Dendritic cell treated with granulocyte-macrophage colony-stimulating factor and Interleukin-4, amounts not matched to agents 40 ng/mL and 50 ng/mL, for 4 days (primary cell): ENCODE measurements around the gene PWP2.
A peak's percentile ranks its signal among the peaks of the same experiment; 100 is the strongest.
"Not testable (repeated sequence)": the region's sequence is repeated elsewhere in the genome, so short reads cannot be mapped to it uniquely, and the experiment has no call there.

Experiments
- H3K27ac Mint-ChIP-seq: one replicate; pipeline ENCODE4 v1.8.0; 2022; ENCODE audit warnings: mild to moderate bottlenecking, mixed read lengths
- H3K27me3 Mint-ChIP-seq: one replicate; pipeline ENCODE4 v1.8.0; 2022; ENCODE audit warnings: mild to moderate bottlenecking, mixed read lengths
- H3K36me3 Mint-ChIP-seq: one replicate; pipeline ENCODE4 v1.8.0; 2022; ENCODE audit warnings: low read depth, mixed read lengths
- H3K4me1 Mint-ChIP-seq: one replicate; pipeline ENCODE4 v1.8.0; 2022; ENCODE audit warnings: low read depth, mixed read lengths
- H3K4me3 Mint-ChIP-seq: one replicate; pipeline ENCODE4 v1.8.0; 2022; ENCODE audit warnings: mild to moderate bottlenecking, moderate library complexity, mixed read lengths
- H3K9me3 Mint-ChIP-seq: one replicate; pipeline ENCODE4 v1.8.0; 2022; ENCODE audit warnings: mixed read lengths
- intact Hi-C: fragments of 100-400 bp; cut with micrococcal nuclease; formaldehyde crosslinking; loops from one replicate; pipeline ENCODE4 v1.15.0; 2022

Gene PWP2

GRCh38 chr21:44107026-44107501 lies at the start of gene PWP2:
PWP2 (plus strand) TSS chr21:44107399; CDS start chr21:44107417, 18 bp downstream.
- H3K36me3 Mint-ChIP-seq, H3K27me3 Mint-ChIP-seq, H3K27ac Mint-ChIP-seq, H3K9me3 Mint-ChIP-seq, intact Hi-C loops, H3K4me1 Mint-ChIP-seq, H3K4me3 Mint-ChIP-seq: not testable (repeated sequence)

GRCh38 chr21:44057960-44058651 lies 49.1 kb upstream of the PWP2 start:
- Mint-ChIP-seq H3K27me3 (no peaks in the 10 kb centered on the region), H3K27ac (no peak overlapping the region), H3K9me3 (no peaks in the 10 kb centered on the region), H3K4me1 (peaks cover 9% of the 10 kb centered on the region), H3K36me3 (peaks cover 87% of the 10 kb centered on the region), H3K4me3 (no peak overlapping the region)
- intact Hi-C loops, result no loop called here

GRCh38 chr21:44058652-44058964 lies 48.6 kb upstream of the PWP2 start:
- H3K36me3 Mint-ChIP-seq, result peaks cover 88% of the 10 kb centered on the region
- H3K27ac Mint-ChIP-seq, result no peak overlapping the region
- intact Hi-C loops, result no loop called here
- peaks cover 9% of the 10 kb centered on the region for H3K4me1 Mint-ChIP-seq
- H3K4me3 Mint-ChIP-seq, result no peak overlapping the region
- no peaks in the 10 kb centered on the region for H3K9me3 Mint-ChIP-seq
- no peaks in the 10 kb centered on the region for H3K27me3 Mint-ChIP-seq

- H3K27ac Mint-ChIP-seq, result no peak overlapping the region
- intact Hi-C loops, result no loop called here
- H3K27me3 Mint-ChIP-seq, result no peaks in the 10 kb centered on the region
- H3K9me3 Mint-ChIP-seq, result no peaks in the 10 kb centered on the region
- H3K4me3 Mint-ChIP-seq, result no peak overlapping the region
- peaks cover 9% of the 10 kb centered on the region for H3K4me1 Mint-ChIP-seq
- H3K36me3 Mint-ChIP-seq, result peaks cover 88% of the 10 kb centered on the region
Measured at GRCh38 chr21:44058981-44059380, 48.2 kb upstream of the PWP2 start.

GRCh38 chr21:44059710-44060109 lies 47.5 kb upstream of the PWP2 start:
- Mint-ChIP-seq H3K4me3 (no peak overlapping the region), H3K27ac (no peak overlapping the region), H3K27me3 (no peaks in the 10 kb centered on the region), H3K9me3 (no peaks in the 10 kb centered on the region), H3K36me3 (peaks cover 91% of the 10 kb centered on the region), H3K4me1 (peaks cover 9% of the 10 kb centered on the region)
- intact Hi-C loops, result no loop called here

GRCh38 chr21:44062380-44062779 lies 44.8 kb upstream of the PWP2 start:
- Mint-ChIP-seq H3K36me3 (peaks cover 90% of the 10 kb centered on the region), H3K27me3 (no peaks in the 10 kb centered on the region), H3K27ac (no peak overlapping the region), H3K9me3 (no peaks in the 10 kb centered on the region), H3K4me1 (peaks cover 22% of the 10 kb centered on the region), H3K4me3 (no peak overlapping the region)
- intact Hi-C loops, result no loop called here

- Mint-ChIP-seq H3K4me3 (no peak overlapping the region), H3K36me3 (peaks cover 90% of the 10 kb centered on the region), H3K27ac (no peak overlapping the region), H3K4me1 (peaks cover 15% of the 10 kb centered on the region), H3K27me3 (no peaks in the 10 kb centered on the region), H3K9me3 (no peaks in the 10 kb centered on the region)
- intact Hi-C loops, result no loop called here
Measured at GRCh38 chr21:44063151-44063912, 43.9 kb upstream of the PWP2 start.

- intact Hi-C loops, result no loop called here
- H3K27me3 Mint-ChIP-seq, result no peaks in the 10 kb centered on the region
- H3K9me3 Mint-ChIP-seq, result no peaks in the 10 kb centered on the region
- peak overlapping the region; percentile 38 for H3K27ac Mint-ChIP-seq
- no peak overlapping the region for H3K4me3 Mint-ChIP-seq
- H3K4me1 Mint-ChIP-seq, result peaks cover 13% of the 10 kb centered on the region
- peaks cover 90% of the 10 kb centered on the region for H3K36me3 Mint-ChIP-seq
Measured at GRCh38 chr21:44064852-44065403, 42.3 kb upstream of the PWP2 start.

GRCh38 chr21:44065428-44065827 lies 41.8 kb upstream of the PWP2 start:
- no peaks in the 10 kb centered on the region for H3K9me3 Mint-ChIP-seq
- H3K27ac Mint-ChIP-seq, result peak overlapping the region; percentile 38
- H3K4me1 Mint-ChIP-seq, result peaks cover 13% of the 10 kb centered on the region
- no peak overlapping the region for H3K4me3 Mint-ChIP-seq
- H3K36me3 Mint-ChIP-seq, result peaks cover 90% of the 10 kb centered on the region
- intact Hi-C loops, result no loop called here
- H3K27me3 Mint-ChIP-seq, result no peaks in the 10 kb centered on the region

- H3K27ac Mint-ChIP-seq, result no peak overlapping the region
- H3K27me3 Mint-ChIP-seq, result no peaks in the 10 kb centered on the region
- H3K9me3 Mint-ChIP-seq, result no peaks in the 10 kb centered on the region
- no peak overlapping the region for H3K4me3 Mint-ChIP-seq
- H3K4me1 Mint-ChIP-seq, result peaks cover 13% of the 10 kb centered on the region
- intact Hi-C loops, result no loop called here
- H3K36me3 Mint-ChIP-seq, result peaks cover 90% of the 10 kb centered on the region
Measured at GRCh38 chr21:44066116-44066515, 41.1 kb upstream of the PWP2 start.

- Mint-ChIP-seq H3K9me3 (no peaks in the 10 kb centered on the region), H3K4me1 (peaks cover 13% of the 10 kb centered on the region)
- intact Hi-C loops, result no loop called here
Measured at GRCh38 chr21:44067011-44067839, 40.0 kb upstream of the PWP2 start.

GRCh38 chr21:44070391-44070790 lies 36.8 kb upstream of the PWP2 start:
- intact Hi-C loops, result no loop called here
- Mint-ChIP-seq H3K9me3 (no peaks in the 10 kb centered on the region), H3K27me3 (no peaks in the 10 kb centered on the region), H3K27ac (no peak overlapping the region), H3K4me1 (peaks cover 6% of the 10 kb centered on the region), H3K36me3 (peaks cover 97% of the 10 kb centered on the region), H3K4me3 (no peak overlapping the region)

More at GRCh38 chr21:44067011-44067839, 40.0 kb upstream of the PWP2 start:
- no peak overlapping the region for H3K4me3 Mint-ChIP-seq
- H3K36me3 Mint-ChIP-seq, result peaks cover 99% of the 10 kb centered on the region
- H3K27ac Mint-ChIP-seq, result no peak overlapping the region
- H3K27me3 Mint-ChIP-seq, result no peaks in the 10 kb centered on the region

- no peaks in the 10 kb centered on the region for H3K4me1 Mint-ChIP-seq
- no peak overlapping the region for H3K4me3 Mint-ChIP-seq
- peaks cover 99% of the 10 kb centered on the region for H3K36me3 Mint-ChIP-seq
- H3K27me3 Mint-ChIP-seq, result no peaks in the 10 kb centered on the region
- intact Hi-C loops, result no loop called here
- H3K9me3 Mint-ChIP-seq, result no peaks in the 10 kb centered on the region
- H3K27ac Mint-ChIP-seq, result no peak overlapping the region
Measured at GRCh38 chr21:44071359-44072104, 35.7 kb upstream of the PWP2 start.
